NCI-H774 (cell line): ENCODE results near the gene GABRG3.
A peak's percentile ranks its signal among the peaks of the same experiment; 100 is the strongest.
"Not testable (repeated sequence)": the region's sequence is repeated elsewhere in the genome, so short reads cannot be mapped to it uniquely, and the experiment has no call there.

Experiments used
- DNase-seq: peaks from one replicate; lab custom pipeline; 2025; lab: John Stamatoyannopoulos, UW

GABRG3 gene

DNA sequence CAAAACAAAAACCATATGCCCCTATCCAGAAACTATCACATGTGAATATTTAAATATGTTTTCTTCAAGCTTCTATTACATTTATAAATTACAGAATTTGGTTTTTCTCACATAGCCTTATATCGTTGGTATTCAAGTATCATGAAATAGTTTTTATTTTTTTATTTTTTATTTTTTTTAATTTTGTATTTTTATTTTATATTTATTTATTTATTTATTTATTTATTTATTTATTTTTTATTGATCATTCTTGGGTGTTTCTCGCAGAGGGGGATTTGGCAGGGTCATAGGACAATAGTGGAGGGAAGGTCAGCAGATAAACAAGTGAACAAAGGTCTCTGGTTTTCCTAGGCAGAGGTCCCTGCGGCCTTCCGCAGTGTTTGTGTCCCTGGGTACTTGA, 32.0 kb downstream of the GABRG3 start:
- DNase-seq, result not testable (repeated sequence)

GRCh38 chr15:27004226-27004625, 33.2 kb downstream of the GABRG3 start:
- DNase-seq, result not testable (repeated sequence)

DNA sequence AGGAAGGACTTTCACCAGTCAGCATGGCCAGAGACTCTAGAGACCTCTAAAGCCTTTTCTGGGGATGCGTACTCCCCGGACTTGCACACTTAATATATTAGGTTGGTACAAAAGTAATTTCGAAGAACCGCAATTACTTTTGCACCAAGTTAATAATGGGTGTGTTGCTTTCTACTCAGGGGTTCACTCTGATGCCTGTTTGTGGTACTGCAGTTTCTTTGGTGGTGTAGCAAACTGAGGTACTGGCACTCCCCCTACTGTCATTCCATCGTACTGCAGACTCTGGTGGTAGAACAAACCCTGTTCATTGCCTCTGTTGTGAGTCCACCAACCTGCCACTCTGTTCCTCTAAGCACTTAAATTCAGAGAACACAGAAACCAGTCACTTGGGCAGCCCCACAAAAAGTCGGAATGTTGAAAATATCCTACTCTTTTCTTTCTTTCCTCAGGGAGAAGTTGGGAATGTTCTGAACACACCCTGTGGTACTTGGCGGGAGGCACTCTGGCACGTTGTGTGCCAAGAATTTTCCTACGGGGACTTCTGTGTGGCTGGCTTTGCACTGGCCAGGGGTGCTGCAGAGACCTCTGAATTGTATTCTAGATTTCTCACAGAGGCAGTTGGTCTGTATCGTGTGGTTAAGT, 46.3 kb downstream of the GABRG3 start:
- peak; percentile 37 for DNase-seq

GRCh38 chr15:27019687-27020086, 48.7 kb downstream of the GABRG3 start:
- no peak for DNase-seq

DNA sequence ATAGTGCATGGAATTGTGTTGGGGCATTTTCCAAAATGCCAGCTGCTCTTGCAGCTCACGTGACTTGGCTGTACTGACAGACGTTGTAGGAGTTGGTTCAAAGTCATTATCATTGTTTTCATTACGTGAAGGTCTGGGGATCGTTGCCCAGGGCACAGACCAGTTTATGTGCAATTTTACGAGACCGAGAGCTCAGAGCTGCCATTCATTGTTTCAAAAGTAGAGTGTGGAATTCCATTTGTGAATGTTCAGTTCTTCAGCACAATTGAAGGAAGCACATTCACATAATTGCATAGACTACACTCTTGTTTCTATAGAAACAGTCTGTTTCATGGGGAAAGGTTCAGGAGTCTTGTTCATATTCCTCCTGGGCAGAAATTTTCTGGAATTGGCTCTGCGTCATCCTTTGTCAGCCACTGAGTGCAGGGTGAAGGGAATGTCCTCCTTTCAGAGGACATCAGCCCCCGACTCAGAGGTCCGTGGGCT, 54.5 kb downstream of the GABRG3 start:
- peak; percentile 3 for DNase-seq

DNA sequence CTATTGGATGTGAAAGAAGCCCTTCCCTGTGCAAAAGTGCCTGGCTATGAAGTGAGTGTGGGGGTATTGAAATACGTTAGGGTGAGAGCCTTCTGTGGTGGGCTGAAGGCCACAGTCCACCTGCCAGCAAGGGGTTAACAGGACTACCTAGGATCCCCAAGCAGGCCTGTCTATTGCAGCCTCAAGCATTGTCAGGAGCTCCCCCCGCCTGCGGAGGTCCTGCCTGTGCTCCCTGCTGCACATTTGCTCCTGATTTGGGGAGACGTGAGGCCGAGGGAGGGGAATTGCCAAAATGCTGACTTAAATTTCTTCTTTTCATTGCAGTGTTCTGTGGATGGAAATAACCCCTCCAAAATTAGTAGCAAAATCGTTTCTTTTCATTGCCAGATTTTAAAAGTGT, 56.2 kb downstream of the GABRG3 start:
- no peak for DNase-seq

DNA sequence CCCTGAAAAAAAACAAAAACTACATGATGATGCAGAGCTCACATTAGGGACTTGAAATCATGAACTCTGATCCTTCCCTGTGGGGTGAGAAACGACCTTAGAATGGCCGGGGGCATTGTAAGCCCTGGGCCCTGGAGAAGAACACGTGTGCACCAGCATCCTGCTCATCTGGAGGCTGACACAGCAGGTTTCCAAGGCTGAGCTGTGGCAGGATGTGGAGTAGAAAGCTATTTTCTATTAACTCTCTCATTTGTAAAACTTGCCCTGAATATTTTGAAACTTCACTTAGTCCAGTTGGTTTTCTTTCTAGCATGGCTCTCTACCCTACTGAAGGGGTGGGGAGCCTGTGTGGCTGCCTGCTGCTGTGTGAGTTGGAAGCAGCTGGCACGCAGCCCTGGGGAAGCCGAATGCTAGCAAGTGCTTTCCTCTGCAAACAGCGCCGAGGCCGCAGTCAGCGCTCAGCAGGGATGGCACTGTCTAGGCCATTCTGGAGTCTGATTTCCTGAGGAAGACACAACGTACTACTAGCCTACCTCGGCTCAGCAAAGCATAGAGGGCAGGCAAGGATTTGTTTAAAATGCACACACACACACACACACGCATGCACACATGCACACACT, 58.0 kb downstream of the GABRG3 start:
- peak; percentile 31 for DNase-seq

DNA sequence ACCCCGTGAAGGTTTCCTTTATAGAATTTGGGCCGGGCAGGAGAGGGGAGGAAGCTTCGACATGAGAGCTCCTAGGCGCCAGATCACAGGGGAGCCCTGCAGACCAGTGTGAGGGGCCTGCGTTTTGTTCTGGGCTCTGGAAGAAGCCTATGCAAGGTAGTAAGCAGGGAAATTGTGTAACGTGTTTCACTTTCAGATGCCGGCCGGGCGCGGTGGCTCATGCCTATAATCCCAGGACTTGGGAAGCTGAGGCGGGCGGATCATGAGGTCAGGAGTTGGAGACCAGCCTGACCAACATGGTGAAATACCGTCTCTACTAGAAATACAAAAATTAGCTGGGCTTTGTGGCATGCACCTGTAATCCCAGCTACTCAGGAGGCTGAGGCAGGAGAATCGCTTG, 65.2 kb downstream of the GABRG3 start:
- DNase-seq, result no peak

GRCh38 chr15:27037501-27037900, 66.5 kb downstream of the GABRG3 start:
- no peak for DNase-seq

DNA sequence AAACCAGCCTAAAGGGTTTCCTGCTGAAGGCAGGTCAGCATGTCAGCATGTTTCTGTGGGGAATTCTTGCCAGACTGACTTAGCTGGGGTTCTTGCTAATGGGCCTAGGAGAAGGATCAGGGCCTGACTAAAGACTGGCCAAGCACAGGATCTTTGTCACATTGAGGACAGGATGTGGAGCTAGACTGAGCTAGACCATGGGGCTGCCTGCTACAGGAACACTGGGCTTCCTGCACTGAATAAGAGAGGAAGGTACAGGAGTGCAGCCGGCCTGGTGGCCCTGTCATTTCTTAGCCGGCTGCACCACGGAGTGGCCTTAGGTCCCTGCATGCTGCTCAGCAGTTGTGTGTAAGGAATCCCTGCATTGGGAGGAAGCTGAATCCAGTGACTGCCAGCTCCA, 68.2 kb downstream of the GABRG3 start:
- DNase-seq, result no peak

DNA sequence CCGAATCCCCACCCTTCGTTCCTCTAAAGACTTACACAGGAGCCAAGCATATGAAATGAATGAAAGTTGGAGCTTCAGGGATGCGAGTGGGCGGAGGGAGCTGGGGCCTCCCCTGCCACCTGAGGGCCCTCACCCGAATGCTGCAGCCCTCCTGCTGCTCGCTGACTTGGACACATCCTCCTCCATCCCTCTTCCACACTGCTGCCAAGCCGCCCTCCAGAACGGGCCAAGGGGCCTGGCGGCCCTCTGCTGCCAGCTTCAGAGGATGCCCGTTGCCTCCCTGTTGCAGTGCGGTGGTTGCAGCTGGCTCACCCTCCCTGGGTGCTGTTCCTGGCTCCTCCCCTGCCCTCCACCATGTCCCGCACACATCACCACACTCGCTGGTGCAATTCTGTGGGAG, 71.2 kb downstream of the GABRG3 start:
- no peak for DNase-seq

DNA sequence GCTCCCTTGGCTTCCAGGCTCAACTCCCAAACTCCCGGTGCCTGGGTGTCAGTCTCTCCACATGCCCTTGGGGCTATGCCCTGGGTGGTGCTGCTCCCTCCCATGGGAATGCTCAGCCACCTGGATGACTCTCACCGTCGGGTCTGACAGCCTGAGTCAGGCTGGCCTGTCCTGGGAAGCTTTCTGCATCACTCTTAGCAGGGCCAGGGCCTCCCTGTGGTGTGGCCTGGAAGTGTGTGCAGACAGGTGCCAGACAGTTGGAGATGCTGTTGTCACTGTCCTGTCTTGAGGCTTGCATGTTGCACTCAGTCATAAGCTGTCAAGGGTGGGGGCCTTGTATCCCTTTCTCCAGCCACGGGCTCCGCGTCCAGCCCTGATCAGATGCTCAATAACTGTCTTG, 71.7 kb downstream of the GABRG3 start:
- DNase-seq, result no peak

DNA sequence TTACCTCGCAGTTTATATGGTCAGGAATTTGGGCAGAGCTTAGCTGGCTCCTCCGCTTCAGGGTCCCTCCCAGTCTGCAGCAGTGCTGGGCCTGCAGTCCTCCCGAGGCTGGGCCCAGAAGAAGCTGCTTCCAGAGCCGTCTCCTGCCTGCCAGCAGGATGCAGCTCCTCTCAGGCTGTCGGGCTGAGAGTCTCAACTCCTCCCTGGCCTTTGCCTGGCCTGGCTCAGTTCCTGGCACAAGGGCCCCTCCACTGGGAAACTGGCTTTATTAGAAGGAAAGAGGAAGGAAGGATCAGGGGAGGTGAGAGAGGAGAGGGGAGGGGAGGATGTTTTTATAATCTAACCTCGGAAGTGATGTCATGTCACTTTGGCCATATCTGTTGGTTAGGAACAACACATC, 72.8 kb downstream of the GABRG3 start:
- no peak for DNase-seq

DNA sequence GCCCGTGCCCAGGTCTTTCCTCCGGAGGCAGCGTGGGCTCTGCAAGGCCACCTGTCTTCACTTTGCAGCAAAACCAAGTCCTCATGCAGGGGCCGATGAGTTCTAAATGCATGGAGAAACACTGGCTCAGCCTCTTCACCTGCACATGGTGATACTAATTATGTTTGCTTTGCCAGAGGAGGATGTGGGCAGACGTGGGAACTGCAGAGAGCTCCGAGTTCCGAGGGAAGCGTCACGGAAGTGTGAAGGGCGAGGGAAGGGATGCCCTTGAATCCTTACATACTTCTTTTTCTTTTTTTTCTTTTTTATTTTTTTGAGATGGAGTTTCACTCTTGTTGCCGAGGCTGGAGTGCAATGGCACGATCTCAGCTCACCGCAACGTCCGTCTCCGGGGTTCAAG, 74.8 kb downstream of the GABRG3 start:
- peak; percentile 12 for DNase-seq

DNA sequence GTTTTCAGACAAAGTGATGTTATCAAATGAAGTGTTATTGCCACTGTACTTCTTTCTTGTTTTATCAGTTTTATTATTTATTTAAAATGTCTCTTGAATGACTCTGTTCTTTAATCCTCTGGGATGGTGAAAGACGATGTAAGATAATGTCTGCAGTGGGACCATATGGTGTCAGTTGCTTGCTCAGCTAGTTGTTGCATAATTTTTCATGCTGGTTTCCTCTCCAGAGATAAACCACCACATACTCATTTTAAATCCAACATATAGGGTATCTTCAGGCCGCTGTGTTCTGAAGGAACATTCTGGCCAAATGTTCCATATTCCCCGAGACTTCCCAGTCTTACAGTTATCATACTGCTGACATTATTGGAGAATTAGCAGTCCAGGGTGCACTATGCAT, 75.9 kb downstream of the GABRG3 start:
- DNase-seq, result no peak

DNA sequence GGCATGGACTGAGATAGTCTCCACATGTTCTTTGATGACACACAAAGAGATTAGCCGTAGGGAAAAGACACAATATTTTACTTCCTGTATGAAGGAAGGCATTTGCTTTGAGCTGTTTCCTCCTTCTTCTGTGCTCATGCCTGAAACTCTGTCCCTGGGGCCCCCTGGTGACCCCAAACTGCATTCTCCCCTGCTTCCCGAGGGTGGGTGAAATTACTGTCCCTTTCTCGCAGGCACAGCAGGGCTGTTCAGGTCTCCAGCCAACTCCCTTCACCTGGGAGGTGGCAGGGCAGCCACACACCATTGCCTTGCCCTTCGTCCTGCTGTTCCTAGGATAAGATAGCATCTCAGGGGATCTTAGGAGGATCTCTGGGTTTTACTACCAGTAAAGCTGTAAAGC, 79.2 kb downstream of the GABRG3 start:
- no peak for DNase-seq

DNA sequence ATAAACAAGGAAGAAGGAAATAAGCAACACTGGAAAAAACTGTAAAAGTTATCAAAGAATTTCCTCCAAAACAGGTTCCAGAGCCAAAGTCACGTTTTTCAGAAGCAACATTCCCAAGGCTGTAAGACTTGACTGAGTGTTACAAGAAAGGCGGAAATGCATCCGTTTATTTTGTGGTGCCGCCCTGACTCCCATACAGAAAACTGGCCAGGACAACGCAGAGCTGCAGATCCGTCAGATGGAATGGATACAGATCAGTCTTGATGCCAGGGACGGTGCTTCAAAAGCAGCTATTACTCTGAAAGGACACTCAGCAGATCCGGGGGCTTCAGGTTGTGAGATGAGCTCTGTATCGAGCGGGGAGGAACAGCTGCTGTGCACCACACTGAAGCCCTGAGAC, 83.4 kb downstream of the GABRG3 start:
- DNase-seq, result no peak

GRCh38 chr15:27057904-27058645, 87.1 kb downstream of the GABRG3 start:
- no peak for DNase-seq

- DNase-seq, result no peak
Measured at GRCh38 chr15:27058939-27059338, 88.0 kb downstream of the GABRG3 start.

- DNase-seq, result peak; percentile 31
Measured at GRCh38 chr15:27059610-27060202, 88.7 kb downstream of the GABRG3 start.

GRCh38 chr15:27061739-27062138, 90.8 kb downstream of the GABRG3 start:
- DNase-seq, result no peak

- peak; percentile 70 for DNase-seq
Measured at GRCh38 chr15:27062951-27063350, 92.0 kb downstream of the GABRG3 start.

DNA sequence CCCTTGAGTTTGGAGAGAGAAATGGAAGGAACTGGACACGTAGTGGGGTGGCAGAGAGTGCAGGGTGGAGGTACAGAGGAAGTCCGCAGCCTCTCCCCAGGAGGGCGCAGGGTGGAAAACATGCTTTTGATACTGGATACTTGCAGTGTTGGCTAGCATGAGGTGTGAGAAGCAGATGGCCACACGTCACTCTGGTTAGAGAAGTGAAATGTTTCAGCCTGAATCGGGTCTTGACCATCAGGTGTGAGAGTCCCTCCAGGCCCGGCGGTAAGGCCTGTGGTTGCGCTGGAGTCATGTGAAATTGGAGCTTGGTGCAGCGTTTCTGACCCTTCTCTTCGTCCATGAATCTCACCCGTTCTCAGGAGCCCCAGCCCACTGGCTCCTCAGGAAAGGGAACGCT, 93.1 kb downstream of the GABRG3 start:
- no peak for DNase-seq
